Measurements from ENCODE around the gene AP3D1. TPM values are rescaled to one million over a fixed set of nuclear protein-coding genes. Genes with fewer than 3 reads are reported as not detected.
A peak's percentile ranks its signal among the peaks of the same experiment; 100 is the strongest.

AP3D1 gene
- total and polyA plus RNA-seq, 9 of the 15 experiments (the other 6 are each of a cell fraction or from before 2014, with no cell fraction given), result 1.2 to 86.1 (median 35.9) TPM

DNA sequence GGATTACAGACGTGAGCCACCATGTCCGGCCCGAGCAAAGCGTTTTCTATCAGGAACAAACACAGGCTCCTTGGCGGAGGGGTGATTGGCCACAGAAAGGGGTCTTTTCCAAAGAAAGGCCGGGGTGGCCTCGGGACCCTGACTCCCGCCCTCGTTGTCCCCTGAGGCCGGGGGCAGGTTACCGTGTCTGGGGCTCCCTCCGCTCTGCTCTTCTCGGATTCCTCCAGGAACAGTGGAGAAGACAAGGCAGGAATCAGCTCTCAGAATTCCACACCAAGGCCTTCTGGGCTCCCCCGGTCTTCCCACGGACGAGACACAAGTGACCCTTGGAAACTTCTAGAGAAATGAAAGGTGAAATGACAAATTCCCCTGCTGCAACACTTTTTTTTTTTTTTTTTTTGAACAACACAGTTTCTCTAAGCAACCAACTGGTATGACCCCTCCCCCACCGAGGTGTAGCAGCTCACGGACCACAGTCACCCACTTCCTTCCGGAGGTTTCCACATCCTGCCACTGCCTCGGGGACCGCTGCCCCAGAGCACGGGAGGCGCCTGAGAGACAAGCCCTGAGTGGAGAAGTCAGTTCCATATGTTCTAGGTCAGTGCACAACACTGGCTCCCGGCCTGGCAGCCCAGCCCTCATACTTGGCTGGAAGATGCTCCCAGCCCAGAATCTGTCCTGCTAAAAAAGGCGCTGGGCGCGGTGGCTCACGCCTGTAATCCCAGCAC is 66.2 kb downstream of the AP3D1 start (continued):
- TF ChIP-seq, protein P1, sequence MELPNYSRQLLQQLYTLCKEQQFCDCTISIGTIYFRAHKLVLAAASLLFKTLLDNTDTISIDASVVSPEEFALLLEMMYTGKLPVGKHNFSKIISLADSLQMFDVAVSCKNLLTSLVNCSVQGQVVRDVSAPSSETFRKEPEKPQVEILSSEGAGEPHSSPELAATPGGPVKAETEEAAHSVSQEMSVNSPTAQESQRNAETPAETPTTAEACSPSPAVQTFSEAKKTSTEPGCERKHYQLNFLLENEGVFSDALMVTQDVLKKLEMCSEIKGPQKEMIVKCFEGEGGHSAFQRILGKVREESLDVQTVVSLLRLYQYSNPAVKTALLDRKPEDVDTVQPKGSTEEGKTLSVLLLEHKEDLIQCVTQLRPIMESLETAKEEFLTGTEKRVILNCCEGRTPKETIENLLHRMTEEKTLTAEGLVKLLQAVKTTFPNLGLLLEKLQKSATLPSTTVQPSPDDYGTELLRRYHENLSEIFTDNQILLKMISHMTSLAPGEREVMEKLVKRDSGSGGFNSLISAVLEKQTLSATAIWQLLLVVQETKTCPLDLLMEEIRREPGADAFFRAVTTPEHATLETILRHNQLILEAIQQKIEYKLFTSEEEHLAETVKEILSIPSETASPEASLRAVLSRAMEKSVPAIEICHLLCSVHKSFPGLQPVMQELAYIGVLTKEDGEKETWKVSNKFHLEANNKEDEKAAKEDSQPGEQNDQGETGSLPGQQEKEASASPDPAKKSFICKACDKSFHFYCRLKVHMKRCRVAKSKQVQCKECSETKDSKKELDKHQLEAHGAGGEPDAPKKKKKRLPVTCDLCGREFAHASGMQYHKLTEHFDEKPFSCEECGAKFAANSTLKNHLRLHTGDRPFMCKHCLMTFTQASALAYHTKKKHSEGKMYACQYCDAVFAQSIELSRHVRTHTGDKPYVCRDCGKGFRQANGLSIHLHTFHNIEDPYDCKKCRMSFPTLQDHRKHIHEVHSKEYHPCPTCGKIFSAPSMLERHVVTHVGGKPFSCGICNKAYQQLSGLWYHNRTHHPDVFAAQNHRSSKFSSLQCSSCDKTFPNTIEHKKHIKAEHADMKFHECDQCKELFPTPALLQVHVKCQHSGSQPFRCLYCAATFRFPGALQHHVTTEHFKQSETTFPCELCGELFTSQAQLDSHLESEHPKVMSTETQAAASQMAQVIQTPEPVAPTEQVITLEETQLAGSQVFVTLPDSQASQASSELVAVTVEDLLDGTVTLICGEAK (IDR thresholded peaks at IDR 0.05), result peak; percentile 85
- TF ChIP-seq, protein P1 (CRISPR knock-in tag; IDR thresholded peaks at IDR 0.05), result no peak
- TF ChIP-seq ARNT (IDR thresholded peaks at IDR 0.05), result no peak
- TF ChIP-seq CREM (IDR thresholded peaks at IDR 0.05; ENCODE audit: low read depth), result 0 out of 2 replicates have a peak, but pooled peaks have one; percentile 28
- TF ChIP-seq ETV5 (CRISPR knock-in tag; IDR thresholded peaks at IDR 0.05; ENCODE audit: low read depth), result peak; percentile 89
- TF ChIP-seq, protein P2, sequence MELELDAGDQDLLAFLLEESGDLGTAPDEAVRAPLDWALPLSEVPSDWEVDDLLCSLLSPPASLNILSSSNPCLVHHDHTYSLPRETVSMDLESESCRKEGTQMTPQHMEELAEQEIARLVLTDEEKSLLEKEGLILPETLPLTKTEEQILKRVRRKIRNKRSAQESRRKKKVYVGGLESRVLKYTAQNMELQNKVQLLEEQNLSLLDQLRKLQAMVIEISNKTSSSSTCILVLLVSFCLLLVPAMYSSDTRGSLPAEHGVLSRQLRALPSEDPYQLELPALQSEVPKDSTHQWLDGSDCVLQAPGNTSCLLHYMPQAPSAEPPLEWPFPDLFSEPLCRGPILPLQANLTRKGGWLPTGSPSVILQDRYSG (tag; conservative IDR thresholded peaks at IDR 0.05; ENCODE audit: low read depth), result no peak
- TF ChIP-seq ATF1 (CRISPR knock-in tag; IDR thresholded peaks at IDR 0.05), result no peak
- TF ChIP-seq ATF1 (tag; IDR thresholded peaks at IDR 0.05), result no peak
- no peak for TF ChIP-seq ZNF184 (CRISPR knock-in tag; IDR thresholded peaks at IDR 0.05)
